PC-3 (cell line): Measurements from ENCODE around the gene UBE2S. TPM values are rescaled to one million over a fixed set of nuclear protein-coding genes. Genes with fewer than 3 reads are reported as not detected.

Source experiments
- ATAC-seq: fragments of 200-7000 bp; cut with Tn5 transposase; 2 replicates; pipeline ENCODE4 v1.9.1; 2020; ENCODE audit warnings: mild to moderate bottlenecking, moderate library complexity
- BruUV-seq: library from RNA; stranded (reverse); fragments of 400-500 nt; replicated peaks from 2 replicates; lab custom pipeline; 2021; lab: Mats Ljungman, UMichigan
- CTCF ChIA-PET: fragments of 300-600 bp; sonication (Branson Sonifier 250); formaldehyde crosslinking; loops from one replicate; lab custom pipeline; 2022; ENCODE audit warnings: antibody characterized with exemption; lab: Charles Lee
- POLR2A ChIA-PET: fragments of 300-600 bp; sonication (Branson Sonifier 250); formaldehyde crosslinking; loops from one replicate; lab custom pipeline; 2022; ENCODE audit warnings: antibody characterized with exemption; ENCODE audit not compliant: unreplicated experiment; lab: Charles Lee
- DNase-seq: peaks from one replicate; pipeline ENCODE4 v3.0.0-alpha.2; 2015
- H2AFZ ChIP-seq: fragments of 300-600 bp; sonication (generic); 2 replicates; pipeline ENCODE4 v1.6.0; 2016; ENCODE audit warnings: antibody characterized with exemption, low read length
- H3F3A ChIP-seq: fragments of 300-600 bp; sonication (generic); one replicate; pipeline ENCODE4 v1.6.0; 2017; ENCODE audit warnings: antibody characterized with exemption, low read length, control low read depth, mild to moderate bottlenecking; ENCODE audit not compliant: unreplicated experiment
- H3K27ac ChIP-seq: fragments of 300-600 bp; sonication (generic); 2 replicates; pipeline ENCODE4 v1.5.1; 2016; ENCODE audit warnings: mild to moderate bottlenecking, low read length
- H3K27me3 ChIP-seq: fragments of 300-600 bp; sonication (generic); 2 replicates; pipeline ENCODE4 v1.6.1; 2016; ENCODE audit warnings: low read length, mixed read lengths
- H3K36me3 ChIP-seq: fragments of 300-600 bp; sonication (generic); 2 replicates; pipeline ENCODE4 v1.6.1; 2016; ENCODE audit warnings: low read depth, mixed run types, low read length, mixed read lengths
- H3K4me1 ChIP-seq: fragments of 300-600 bp; sonication (generic); 2 replicates; pipeline ENCODE4 v1.5.1; 2016; ENCODE audit warnings: low read length; ENCODE audit not compliant: insufficient read depth
- H3K4me2 ChIP-seq: fragments of 300-600 bp; sonication (generic); 2 replicates; pipeline ENCODE4 v1.6.0; 2016; ENCODE audit warnings: low read length
- H3K4me3 ChIP-seq: fragments of 300-600 bp; sonication (generic); 2 replicates; pipeline ENCODE4 v1.5.1; 2016; ENCODE audit warnings: mild to moderate bottlenecking, low read length, mixed read lengths
- H3K79me2 ChIP-seq: fragments of 300-600 bp; sonication (generic); 2 replicates; pipeline ENCODE4 v1.6.1; 2017; ENCODE audit warnings: low read length, mixed read lengths
- H3K9ac ChIP-seq: fragments of 300-600 bp; sonication (generic); 2 replicates; pipeline ENCODE4 v1.6.0; 2016; ENCODE audit warnings: mild to moderate bottlenecking, low read length
- H3K9me2 ChIP-seq: fragments of 300-600 bp; sonication (generic); replicated peaks from 2 replicates; pipeline ENCODE4 v1.6.1; 2016; ENCODE audit warnings: mixed run types, low read length, mixed read lengths
- H3K9me3 ChIP-seq: fragments of 300-600 bp; sonication (generic); 2 replicates; pipeline ENCODE4 v1.6.1; 2016; ENCODE audit warnings: low read length, mixed read lengths
- H4K20me1 ChIP-seq: fragments of 300-600 bp; sonication (generic); 2 replicates; pipeline ENCODE4 v1.6.1; 2016; ENCODE audit warnings: low read length, mixed read lengths
- EZH2 ChIP-seq: fragments of 300-600 bp; sonication (generic); IDR thresholded peaks from one replicate; pipeline ENCODE4 v1.6.1; 2017; ENCODE audit warnings: antibody characterized with exemption, mild to moderate bottlenecking, low read length; ENCODE audit not compliant: unreplicated experiment
- EZH2phosphoT487 ChIP-seq: fragments of 300-600 bp; sonication (generic); IDR thresholded peaks from 2 replicates; pipeline ENCODE4 v1.6.1; 2018; ENCODE audit warnings: mild to moderate bottlenecking, antibody characterized with exemption, low read length, borderline replicate concordance
- intact Hi-C: fragments of 100-400 bp; cut with micrococcal nuclease; formaldehyde crosslinking; loops from 2 replicates; pipeline ENCODE4 v1.9.0; 2023
- total RNA-seq: library from RNA; depleted of rRNA; stranded (reverse); fragments of >200 nt; gene quantifications from 2 replicates; pipeline ENCODE4 v1.2.3, GENCODE V29; 2014
- TF ChIP-seq, protein P1 (sequence below): fragments of 300-600 bp; sonication (generic); conservative IDR thresholded peaks from 2 replicates; pipeline ENCODE4 v1.5.1; 2017; ENCODE audit warnings: antibody characterized with exemption, low read depth, mild to moderate bottlenecking, low read length

Gene UBE2S
- total RNA-seq, 1 experiment from 2014 or later: 2,245 TPM

DNA sequence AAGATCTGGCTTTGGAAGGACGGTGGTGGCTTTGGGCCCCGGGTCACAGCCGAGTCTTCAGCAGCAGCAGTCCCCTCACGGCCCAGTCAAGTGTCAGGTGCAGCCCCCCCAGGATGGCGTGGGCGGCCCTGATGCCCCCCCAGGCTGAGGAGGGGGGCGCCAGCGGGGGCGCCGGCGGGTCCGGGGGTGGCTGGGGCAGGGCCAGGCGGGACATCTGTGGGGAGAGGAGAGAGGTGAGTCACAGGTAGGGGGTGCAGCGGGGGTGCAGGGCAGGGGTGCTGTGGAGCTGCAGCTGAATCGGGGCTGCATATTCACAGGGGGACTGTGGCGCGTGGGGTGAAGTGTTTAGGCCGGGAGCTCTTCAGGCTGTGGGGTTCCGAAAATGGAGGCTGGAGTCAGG is 41.6 kb downstream of the UBE2S start:
- no TSS peak for BruUV-seq
- Histone ChIP-seq H3K27me3 (no peaks in the 10 kb centered on the region), H3K9ac (no peak overlapping the region), H3K27ac (no peak overlapping the region), H4K20me1 (no peaks in the 10 kb centered on the region), H3K4me3 (no peak overlapping the region), H3K9me2 (no peaks in the 10 kb centered on the region), H2AFZ (no peak overlapping the region), H3K4me1 (peaks cover 17% of the 10 kb centered on the region), H3K79me2 (no peaks in the 10 kb centered on the region), H3K4me2 (no peak overlapping the region), H3K9me3 (no peaks in the 10 kb centered on the region), H3K36me3 (no peaks in the 10 kb centered on the region), H3F3A (peaks cover 5% of the 10 kb centered on the region)
- TF ChIP-seq, protein P1, sequence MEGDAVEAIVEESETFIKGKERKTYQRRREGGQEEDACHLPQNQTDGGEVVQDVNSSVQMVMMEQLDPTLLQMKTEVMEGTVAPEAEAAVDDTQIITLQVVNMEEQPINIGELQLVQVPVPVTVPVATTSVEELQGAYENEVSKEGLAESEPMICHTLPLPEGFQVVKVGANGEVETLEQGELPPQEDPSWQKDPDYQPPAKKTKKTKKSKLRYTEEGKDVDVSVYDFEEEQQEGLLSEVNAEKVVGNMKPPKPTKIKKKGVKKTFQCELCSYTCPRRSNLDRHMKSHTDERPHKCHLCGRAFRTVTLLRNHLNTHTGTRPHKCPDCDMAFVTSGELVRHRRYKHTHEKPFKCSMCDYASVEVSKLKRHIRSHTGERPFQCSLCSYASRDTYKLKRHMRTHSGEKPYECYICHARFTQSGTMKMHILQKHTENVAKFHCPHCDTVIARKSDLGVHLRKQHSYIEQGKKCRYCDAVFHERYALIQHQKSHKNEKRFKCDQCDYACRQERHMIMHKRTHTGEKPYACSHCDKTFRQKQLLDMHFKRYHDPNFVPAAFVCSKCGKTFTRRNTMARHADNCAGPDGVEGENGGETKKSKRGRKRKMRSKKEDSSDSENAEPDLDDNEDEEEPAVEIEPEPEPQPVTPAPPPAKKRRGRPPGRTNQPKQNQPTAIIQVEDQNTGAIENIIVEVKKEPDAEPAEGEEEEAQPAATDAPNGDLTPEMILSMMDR: no peak
- TF ChIP-seq EZH2 (no peak), EZH2phosphoT487 (no peak)
- POLR2A ChIA-PET: interaction anchor here (0.6 kb wide), 1 partner anchor 78 kb away, joined by 7 read pairs; no protein-coding TSS in a partner anchor
- intact Hi-C loops: no loop called here
- CTCF ChIA-PET: no interaction called here
- DNase-seq (no peak), ATAC-seq (no peak)

DNA sequence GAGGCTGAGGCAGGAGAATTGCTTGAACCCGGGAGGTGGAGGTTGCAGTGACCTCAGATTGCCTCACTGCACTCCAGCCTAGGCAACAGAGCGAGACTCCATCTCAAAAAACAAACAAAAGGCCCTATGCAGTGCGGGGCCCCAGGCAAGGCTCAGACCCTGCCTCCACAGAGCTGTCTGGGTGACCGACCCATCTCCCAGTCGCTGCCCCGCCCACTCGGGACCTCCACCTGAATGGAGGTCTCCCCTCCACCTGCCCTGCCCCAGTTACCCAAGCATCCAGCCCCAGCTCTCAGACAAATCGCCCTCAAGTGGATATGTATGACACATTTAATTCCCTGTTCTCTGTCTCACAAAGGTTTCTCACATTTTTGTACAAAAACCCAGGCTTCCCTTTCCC is 42.3 kb downstream of the UBE2S start:
- no peaks in the 10 kb centered on the region for H4K20me1 ChIP-seq

More for the DNA sequence above, 42.3 kb downstream of the UBE2S start:
- Histone ChIP-seq H2AFZ (no peak overlapping the region), H3K9me2 (no peaks in the 10 kb centered on the region), H3K4me3 (no peak overlapping the region), H3K9ac (no peak overlapping the region), H3K79me2 (no peaks in the 10 kb centered on the region), H3K9me3 (no peaks in the 10 kb centered on the region), H3K36me3 (no peaks in the 10 kb centered on the region), H3K4me2 (no peak overlapping the region), H3F3A (no peaks in the 10 kb centered on the region), H3K4me1 (peaks cover 11% of the 10 kb centered on the region), H3K27me3 (no peaks in the 10 kb centered on the region), H3K27ac (no peak overlapping the region)
- intact Hi-C loops: no loop called here
- TF ChIP-seq EZH2phosphoT487 (no peak), EZH2 (no peak)
- TF ChIP-seq, protein P1: no peak
- no TSS peak for BruUV-seq
- DNase-seq (no peak), ATAC-seq (no peak)
- ChIA-PET CTCF (no interaction called here), POLR2A (no interaction called here)
